Measurements from ENCODE around the gene MTX1. TPM values are rescaled to one million over a fixed set of nuclear protein-coding genes. Genes with fewer than 3 reads are reported as not detected.
A peak's percentile ranks its signal among the peaks of the same experiment; 100 is the strongest.
"Not testable (repeated sequence)": the region's sequence is repeated elsewhere in the genome, so short reads cannot be mapped to it uniquely, and the experiment has no call there.

Gene MTX1
- total RNA-seq, 1 donor from 2014 or later, result 38.8 TPM

- Mint-ChIP-seq H3K9me3 (ENCODE audit: unreplicated experiment) (no peaks in the 10 kb centered on the region), H3K27ac (ENCODE audit: unreplicated experiment) (peak overlapping the region; percentile 36), H3K4me1 (ENCODE audit: unreplicated experiment) (peaks cover 43% of the 10 kb centered on the region), H3K27me3 (ENCODE audit: unreplicated experiment) (peaks cover 10% of the 10 kb centered on the region), H3K4me3 (ENCODE audit: unreplicated experiment) (no peak overlapping the region), H3K36me3 (ENCODE audit: low read depth, unreplicated experiment) (peaks cover 5% of the 10 kb centered on the region)
- DNase-seq (ENCODE audit: low spot score), result no peak
- TF ChIP-seq CTCF (IDR thresholded peaks at IDR 0.05; ENCODE audit: unreplicated experiment), result no peak
Measured at GRCh38 chr1:155223047-155223446, 14.6 kb downstream of the MTX1 start.

- not testable (repeated sequence) for H3K27ac Mint-ChIP-seq (ENCODE audit: unreplicated experiment); DNase-seq (ENCODE audit: low spot score); H3K4me3 Mint-ChIP-seq (ENCODE audit: unreplicated experiment); H3K36me3 Mint-ChIP-seq (ENCODE audit: low read depth, unreplicated experiment); H3K9me3 Mint-ChIP-seq (ENCODE audit: unreplicated experiment)
- peaks cover 10% of the 10 kb centered on the region for H3K27me3 Mint-ChIP-seq (ENCODE audit: unreplicated experiment)
- peaks cover 29% of the 10 kb centered on the region for H3K4me1 Mint-ChIP-seq (ENCODE audit: unreplicated experiment)
Measured at GRCh38 chr1:155225404-155225759, 16.9 kb downstream of the MTX1 start.

GRCh38 chr1:155226188-155226909 is 17.9 kb downstream of the MTX1 start:
- peak; percentile 46 for TF ChIP-seq CTCF (IDR thresholded peaks at IDR 0.05; ENCODE audit: unreplicated experiment)
- peak overlapping the region; percentile 91 for H3K4me3 Mint-ChIP-seq (ENCODE audit: unreplicated experiment)
- no peaks in the 10 kb centered on the region for H3K9me3 Mint-ChIP-seq (ENCODE audit: unreplicated experiment)
- H3K27me3 Mint-ChIP-seq (ENCODE audit: unreplicated experiment), result peaks cover 13% of the 10 kb centered on the region
- DNase-seq (ENCODE audit: low spot score), result peak; percentile 71
- H3K27ac Mint-ChIP-seq (ENCODE audit: unreplicated experiment), result peak overlapping the region; percentile 80
- H3K36me3 Mint-ChIP-seq (ENCODE audit: low read depth, unreplicated experiment), result peaks cover 5% of the 10 kb centered on the region
- peaks cover 25% of the 10 kb centered on the region for H3K4me1 Mint-ChIP-seq (ENCODE audit: unreplicated experiment)

- DNase-seq (ENCODE audit: low spot score), result peak; percentile 63
- TF ChIP-seq CTCF (IDR thresholded peaks at IDR 0.05; ENCODE audit: unreplicated experiment), result peak; percentile 23
- H3K4me3 Mint-ChIP-seq (ENCODE audit: unreplicated experiment), result peak overlapping the region; percentile 91
Measured at GRCh38 chr1:155226910-155227260, 18.4 kb downstream of the MTX1 start.

GRCh38 chr1:155227261-155228095 is 19.0 kb downstream of the MTX1 start:
- H3K36me3 Mint-ChIP-seq (ENCODE audit: low read depth, unreplicated experiment), result peaks cover 5% of the 10 kb centered on the region
- H3K27ac Mint-ChIP-seq (ENCODE audit: unreplicated experiment), result peak overlapping the region; percentile 93
- no peak for TF ChIP-seq CTCF (IDR thresholded peaks at IDR 0.05; ENCODE audit: unreplicated experiment)
- DNase-seq (ENCODE audit: low spot score), result peak; percentile 94
- H3K4me3 Mint-ChIP-seq (ENCODE audit: unreplicated experiment), result peak overlapping the region; percentile 91
- H3K4me1 Mint-ChIP-seq (ENCODE audit: unreplicated experiment), result peaks cover 20% of the 10 kb centered on the region
- no peaks in the 10 kb centered on the region for H3K9me3 Mint-ChIP-seq (ENCODE audit: unreplicated experiment)
- H3K27me3 Mint-ChIP-seq (ENCODE audit: unreplicated experiment), result peaks cover 12% of the 10 kb centered on the region

More at GRCh38 chr1:155226910-155227260, 18.4 kb downstream of the MTX1 start:
- Mint-ChIP-seq H3K4me1 (ENCODE audit: unreplicated experiment) (peaks cover 25% of the 10 kb centered on the region), H3K9me3 (ENCODE audit: unreplicated experiment) (no peaks in the 10 kb centered on the region), H3K36me3 (ENCODE audit: low read depth, unreplicated experiment) (peaks cover 5% of the 10 kb centered on the region), H3K27me3 (ENCODE audit: unreplicated experiment) (peaks cover 14% of the 10 kb centered on the region), H3K27ac (ENCODE audit: unreplicated experiment) (peak overlapping the region; percentile 80)
